GM12891 (cell line): ENCODE measurements around the gene PIP5K1B.

Experiments used
- POLR2A ChIP-seq: IDR thresholded peaks from 2 replicates; pipeline ENCODE4 v1.6.1; 2011; ENCODE audit warnings: low read depth, low read length, control low read depth
- POLR2AphosphoS5 ChIP-seq: IDR thresholded peaks from 2 replicates; pipeline ENCODE4 v1.6.1; 2011; ENCODE audit warnings: low read depth, low read length, control low read depth
- POU2F2 ChIP-seq: IDR thresholded peaks from 2 replicates; pipeline ENCODE4 v1.6.1; 2011; ENCODE audit warnings: low read depth, mild to moderate bottlenecking, control low read depth, low read length, moderate library complexity
- TAF1 ChIP-seq: IDR thresholded peaks from 2 replicates; pipeline ENCODE4 v1.6.1; 2011; ENCODE audit warnings: low read depth, low read length, control low read depth

- TF ChIP-seq TAF1 (no peak), POLR2A (no peak), POLR2AphosphoS5 (no peak), POU2F2 (no peak)
Observed at GRCh38 chr9:68894502-68894901, 189.5 kb downstream of the PIP5K1B start.
